ENCODE measurements around the gene CSK. TPM values are rescaled to one million over a fixed set of nuclear protein-coding genes. Genes with fewer than 3 reads are reported as not detected.

Gene CSK
- total RNA-seq, 1 experiment from 2014 or later, result 82.6 TPM

- CTCF ChIA-PET, result no interaction called here
- intact Hi-C loops (cut with micrococcal nuclease; ENCODE audit: unreplicated experiment), result no loop called here
- Mint-ChIP-seq H3K4me1 (ENCODE audit: low read depth, unreplicated experiment) (peaks cover 3% of the 10 kb centered on the region), H3K27me3 (ENCODE audit: unreplicated experiment) (peaks cover 81% of the 10 kb centered on the region), H3K9me3 (ENCODE audit: low read depth, unreplicated experiment) (no peaks in the 10 kb centered on the region), H3K36me3 (ENCODE audit: insufficient read depth, unreplicated experiment) (no peaks in the 10 kb centered on the region), H3K4me3 (ENCODE audit: low read depth, unreplicated experiment) (no peak overlapping the region), H3K27ac (ENCODE audit: unreplicated experiment) (no peak overlapping the region)
- TF ChIP-seq CTCF (IDR thresholded peaks at IDR 0.05; ENCODE audit: unreplicated experiment), result no peak
- DNase-seq, result no peak
- BruUV-seq (replicated peaks), result no TSS peak
Measured at GRCh38 chr15:74827614-74828013, 45.7 kb downstream of the CSK start.

GRCh38 chr15:74828835-74829234 lies 47.0 kb downstream of the CSK start:
- CTCF ChIA-PET, result no interaction called here
- H3K27me3 Mint-ChIP-seq (ENCODE audit: unreplicated experiment), result peaks cover 69% of the 10 kb centered on the region
- H3K4me1 Mint-ChIP-seq (ENCODE audit: low read depth, unreplicated experiment), result peaks cover 8% of the 10 kb centered on the region
- no peak for DNase-seq
- H3K9me3 Mint-ChIP-seq (ENCODE audit: low read depth, unreplicated experiment), result no peaks in the 10 kb centered on the region
- H3K36me3 Mint-ChIP-seq (ENCODE audit: insufficient read depth, unreplicated experiment), result no peaks in the 10 kb centered on the region
- H3K4me3 Mint-ChIP-seq (ENCODE audit: low read depth, unreplicated experiment), result no peak overlapping the region
- TF ChIP-seq CTCF (IDR thresholded peaks at IDR 0.05; ENCODE audit: unreplicated experiment), result no peak
- no TSS peak for BruUV-seq (replicated peaks)
- intact Hi-C loops (cut with micrococcal nuclease; ENCODE audit: unreplicated experiment), result no loop called here
- H3K27ac Mint-ChIP-seq (ENCODE audit: unreplicated experiment), result no peak overlapping the region

- Mint-ChIP-seq H3K27me3 (ENCODE audit: unreplicated experiment) (peaks cover 62% of the 10 kb centered on the region), H3K4me3 (ENCODE audit: low read depth, unreplicated experiment) (no peak overlapping the region), H3K9me3 (ENCODE audit: low read depth, unreplicated experiment) (no peaks in the 10 kb centered on the region), H3K36me3 (ENCODE audit: insufficient read depth, unreplicated experiment) (no peaks in the 10 kb centered on the region), H3K27ac (ENCODE audit: unreplicated experiment) (no peak overlapping the region), H3K4me1 (ENCODE audit: low read depth, unreplicated experiment) (peaks cover 8% of the 10 kb centered on the region)
- TF ChIP-seq CTCF (IDR thresholded peaks at IDR 0.05; ENCODE audit: unreplicated experiment), result no peak
- CTCF ChIA-PET, result no interaction called here
- intact Hi-C loops (cut with micrococcal nuclease; ENCODE audit: unreplicated experiment), result no loop called here
- no peak for DNase-seq
- BruUV-seq (replicated peaks), result no TSS peak
Measured at GRCh38 chr15:74829486-74829885, 47.6 kb downstream of the CSK start.

- no peaks in the 10 kb centered on the region for H3K36me3 Mint-ChIP-seq (ENCODE audit: insufficient read depth, unreplicated experiment)
- no peak for DNase-seq
- H3K4me1 Mint-ChIP-seq (ENCODE audit: low read depth, unreplicated experiment), result peaks cover 12% of the 10 kb centered on the region
- no peaks in the 10 kb centered on the region for H3K9me3 Mint-ChIP-seq (ENCODE audit: low read depth, unreplicated experiment)
- H3K4me3 Mint-ChIP-seq (ENCODE audit: low read depth, unreplicated experiment), result no peak overlapping the region
- no peak for TF ChIP-seq CTCF (IDR thresholded peaks at IDR 0.05; ENCODE audit: unreplicated experiment)
- intact Hi-C loops (cut with micrococcal nuclease; ENCODE audit: unreplicated experiment), result no loop called here
- peaks cover 57% of the 10 kb centered on the region for H3K27me3 Mint-ChIP-seq (ENCODE audit: unreplicated experiment)
- H3K27ac Mint-ChIP-seq (ENCODE audit: unreplicated experiment), result no peak overlapping the region
- CTCF ChIA-PET, result no interaction called here
- BruUV-seq (replicated peaks), result no TSS peak
Measured at GRCh38 chr15:74829991-74830390, 48.1 kb downstream of the CSK start.

Data from Calu3 (cell line).